Putamen (tissue), 1 donor: ENCODE results near the gene ZNF519.
"Not testable (repeated sequence)": the region's sequence is repeated elsewhere in the genome, so short reads cannot be mapped to it uniquely, and the experiment has no call there.

ENCODE experiments used
- DNase-seq: peaks from one replicate; pipeline ENCODE4 v3.0.0-alpha.2; 2016; ENCODE audit warnings: low spot score

ZNF519 gene

GRCh38 chr18:14147935-14148865, 16.0 kb upstream of the ZNF519 start:
- DNase-seq: not testable (repeated sequence)

DNA sequence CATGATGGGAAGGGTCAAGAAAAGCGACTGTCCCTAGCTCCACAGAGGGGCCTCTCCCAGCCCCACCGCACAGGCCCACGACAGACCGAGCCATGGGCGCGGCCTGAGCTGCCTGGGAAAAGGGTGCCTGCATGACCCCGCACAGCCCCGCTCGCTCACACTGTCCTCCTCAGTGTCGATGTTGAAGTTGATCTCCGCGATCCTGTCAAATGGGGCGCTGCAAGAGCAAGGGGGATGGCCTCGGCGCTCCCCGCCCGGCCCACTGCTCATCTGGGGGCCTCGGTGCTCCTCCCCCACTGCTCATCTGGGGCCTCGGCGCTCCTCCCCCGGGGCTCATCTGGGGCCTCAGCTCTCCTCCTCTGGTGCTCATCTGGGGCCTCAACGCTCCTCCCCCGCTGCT, 14.5 kb upstream of the ZNF519 start:
- DNase-seq: not testable (repeated sequence)

DNA sequence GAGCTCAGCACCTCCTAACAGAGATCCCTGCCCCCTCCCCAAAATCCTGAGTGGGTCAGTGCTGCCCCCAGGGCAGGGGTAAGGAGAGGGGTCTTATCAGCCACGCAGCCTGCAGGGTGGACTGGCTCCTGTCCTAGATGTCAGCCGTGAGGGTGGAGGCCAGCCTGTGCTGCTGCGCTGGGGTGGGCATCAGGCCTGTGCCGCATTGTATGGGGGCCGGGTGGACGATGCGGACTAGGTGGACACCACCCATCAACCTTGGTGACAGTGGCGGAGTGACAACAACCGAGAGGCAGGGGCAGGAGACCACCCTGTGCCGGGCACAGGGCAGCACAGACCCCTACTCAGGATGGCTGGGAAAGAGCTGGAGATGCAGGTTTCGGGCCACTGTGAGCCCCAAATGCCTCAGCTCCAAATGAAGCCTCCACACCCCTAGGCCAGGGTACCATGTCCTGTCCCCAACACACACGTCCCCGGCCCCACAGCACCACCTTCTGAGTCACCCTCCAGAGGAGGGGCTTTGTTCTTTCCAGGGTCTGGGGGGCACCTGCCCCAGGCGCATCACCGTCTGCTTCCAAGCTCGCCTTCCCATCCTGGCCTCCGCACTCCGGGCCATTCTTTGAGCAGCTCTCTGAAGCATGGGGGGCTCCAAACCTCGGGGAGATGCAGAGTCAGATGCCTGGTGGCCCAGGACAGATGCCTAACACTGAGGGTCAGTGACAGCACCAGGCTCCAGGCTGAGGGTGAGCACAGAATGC, 13.5 kb upstream of the ZNF519 start:
- not testable (repeated sequence) for DNase-seq

DNA sequence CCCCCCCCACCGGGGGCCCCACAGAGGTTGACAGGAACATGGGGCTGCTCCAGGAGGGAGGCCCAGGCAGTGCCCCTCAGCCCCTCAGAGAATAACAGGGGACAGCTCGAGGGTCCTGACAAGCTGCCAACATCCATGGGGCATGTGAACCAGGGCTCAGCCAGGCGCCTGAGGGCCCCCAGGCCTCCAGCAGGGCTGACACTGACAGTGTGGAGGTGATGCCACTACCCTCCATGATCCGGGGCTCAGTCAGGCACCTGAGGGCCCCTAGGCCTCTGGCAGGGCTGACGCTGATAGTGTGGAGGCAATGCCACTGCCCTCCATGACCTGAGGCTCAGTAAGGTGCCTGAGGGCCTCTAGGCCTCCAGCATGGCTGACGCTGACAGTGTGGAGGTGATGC, 12.8 kb upstream of the ZNF519 start:
- not testable (repeated sequence) for DNase-seq

DNA sequence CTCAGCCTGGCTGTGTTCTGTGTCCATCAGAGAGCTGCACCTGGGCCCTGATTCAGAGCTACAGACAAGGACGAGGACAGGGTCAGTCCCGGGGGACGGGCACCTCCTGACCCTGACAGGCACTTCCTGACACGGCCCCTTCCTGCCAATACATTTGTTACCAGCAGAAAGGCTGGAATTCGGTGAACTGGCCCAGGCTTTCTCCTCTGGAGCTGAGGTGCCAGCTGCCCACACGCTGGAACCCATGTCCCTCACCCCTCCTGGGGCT, 12.3 kb upstream of the ZNF519 start:
- no peak for DNase-seq

GRCh38 chr18:14143871-14144627, 11.8 kb upstream of the ZNF519 start:
- not testable (repeated sequence) for DNase-seq

DNA sequence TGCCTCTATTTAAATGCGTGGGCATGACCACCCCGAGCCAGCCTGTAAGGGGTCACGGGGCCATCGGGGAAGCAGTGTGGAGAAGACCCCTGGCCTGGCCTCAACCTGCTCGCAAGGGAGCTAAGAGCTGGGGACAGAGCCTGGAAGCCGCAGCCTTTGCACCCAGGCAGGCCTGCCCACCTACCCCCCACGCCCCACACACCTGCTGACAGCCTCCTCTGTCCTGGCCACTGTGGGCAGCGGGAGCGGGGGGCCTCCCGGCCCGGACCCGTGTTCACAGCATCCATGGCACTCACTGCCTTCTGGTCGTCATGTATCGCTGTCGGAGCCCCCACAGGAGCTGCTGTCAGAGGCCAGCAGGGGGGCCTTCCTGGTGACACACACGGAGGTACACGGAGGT, 11.2 kb upstream of the ZNF519 start:
- not testable (repeated sequence) for DNase-seq

DNA sequence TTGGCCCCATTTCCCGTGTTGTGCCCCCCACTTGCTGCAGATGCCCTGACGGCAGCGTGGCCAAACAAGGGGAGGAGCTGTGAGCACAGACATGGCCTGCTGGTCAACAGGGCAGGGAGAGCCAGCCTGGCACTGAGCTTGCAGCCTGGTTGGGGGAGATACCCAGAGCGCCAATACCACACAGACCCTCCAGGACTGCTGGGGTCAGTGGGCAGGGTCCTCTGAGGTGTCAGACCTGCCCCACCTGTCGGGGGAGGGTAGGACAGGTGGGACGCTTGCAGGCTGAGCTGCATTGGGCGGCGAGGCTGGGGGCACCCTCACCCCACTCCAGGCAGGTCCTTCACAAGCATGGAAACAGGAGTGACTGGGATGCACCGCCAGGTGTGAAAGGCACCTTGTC, 9.9 kb upstream of the ZNF519 start:
- not testable (repeated sequence) for DNase-seq

- not testable (repeated sequence) for DNase-seq
Observed at GRCh38 chr18:14139583-14139982, 7.3 kb upstream of the ZNF519 start.

- DNase-seq: not testable (repeated sequence)
Observed at GRCh38 chr18:14137971-14138370, 5.7 kb upstream of the ZNF519 start.

GRCh38 chr18:14131696-14132270, 452 bp downstream of the ZNF519 start:
- not testable (repeated sequence) for DNase-seq

- DNase-seq: not testable (repeated sequence)
Observed at GRCh38 chr18:14130804-14131203, 1.4 kb downstream of the ZNF519 start.

- no peak for DNase-seq
Observed at GRCh38 chr18:14124689-14125088, 7.5 kb downstream of the ZNF519 start.

- DNase-seq: no peak
Observed at GRCh38 chr18:14122097-14122496, 10.1 kb downstream of the ZNF519 start.

- DNase-seq: no peak
Observed at GRCh38 chr18:14120926-14121325, 11.3 kb downstream of the ZNF519 start.

GRCh38 chr18:14117606-14118005, 14.6 kb downstream of the ZNF519 start:
- DNase-seq: peak; percentile 84

DNA sequence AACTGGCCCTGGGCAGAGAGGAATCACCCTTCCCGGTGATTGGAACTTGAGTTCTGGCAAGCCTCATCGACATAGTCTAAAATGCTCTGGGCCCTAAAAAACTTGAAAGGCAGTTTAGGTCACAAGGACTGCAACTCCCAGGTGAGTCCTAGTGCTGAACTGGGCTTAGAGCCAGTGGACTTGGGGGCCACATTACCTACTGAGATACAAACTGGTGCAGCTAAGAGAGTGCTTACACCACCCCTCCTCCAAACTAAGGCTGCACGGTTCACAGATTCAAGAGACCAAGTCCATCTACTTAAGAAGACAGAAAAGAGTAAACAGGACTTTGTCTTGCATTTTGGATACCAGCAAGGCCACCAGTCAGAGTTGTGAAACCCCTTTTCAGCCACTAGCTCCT, 25.3 kb downstream of the ZNF519 start:
- no peak for DNase-seq

- DNase-seq: no peak
Observed at GRCh38 chr18:14104906-14105748, 27.1 kb downstream of the ZNF519 start.

GRCh38 chr18:14104201-14104600, 28.0 kb downstream of the ZNF519 start:
- no peak for DNase-seq

- DNase-seq: no peak
Observed at GRCh38 chr18:14100503-14101286, 31.5 kb downstream of the ZNF519 start.
